HG03432 (cell line): ENCODE results near the gene OSTC.

Source experiments
- ATAC-seq: cut with Tn5 transposase; IDR thresholded peaks from one replicate; pipeline ENCODE4 v1.9.1; 2021; ENCODE audit warnings: mild to moderate bottlenecking, moderate library complexity; ENCODE audit not compliant: unreplicated experiment

The OSTC gene

GRCh38 chr4:108650212-108651013 is at the start of gene OSTC:
OSTC (plus strand) TSS chr4:108650599; CDS start chr4:108650656, 57 bp downstream.
- ATAC-seq: peak; percentile 94

GRCh38 chr4:108601106-108601505 is 49.3 kb upstream of the OSTC start:
- ATAC-seq: no peak

GRCh38 chr4:108601532-108601931 is 48.9 kb upstream of the OSTC start:
- no peak for ATAC-seq

DNA sequence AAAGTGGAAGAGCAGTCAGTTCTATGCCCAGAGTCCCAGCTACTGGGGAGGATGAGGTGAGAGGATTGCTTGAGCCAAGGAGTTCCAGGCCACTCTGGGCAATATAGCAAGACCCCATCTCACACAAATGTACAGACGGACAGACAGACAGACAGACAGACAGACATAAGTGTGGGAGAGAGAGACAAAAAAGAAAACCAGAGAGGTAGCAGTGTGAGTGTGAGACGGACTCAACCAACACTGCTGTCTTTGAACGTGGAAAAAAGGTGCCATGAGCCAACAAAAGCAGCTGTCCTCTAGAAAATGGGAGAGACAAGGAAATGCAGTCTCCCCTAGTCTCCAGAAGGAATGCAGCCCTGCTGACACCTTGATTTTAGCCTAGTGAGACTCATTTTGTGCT is 48.2 kb upstream of the OSTC start:
- ATAC-seq: no peak

GRCh38 chr4:108607079-108607815 is 43.2 kb upstream of the OSTC start:
- ATAC-seq: no peak

DNA sequence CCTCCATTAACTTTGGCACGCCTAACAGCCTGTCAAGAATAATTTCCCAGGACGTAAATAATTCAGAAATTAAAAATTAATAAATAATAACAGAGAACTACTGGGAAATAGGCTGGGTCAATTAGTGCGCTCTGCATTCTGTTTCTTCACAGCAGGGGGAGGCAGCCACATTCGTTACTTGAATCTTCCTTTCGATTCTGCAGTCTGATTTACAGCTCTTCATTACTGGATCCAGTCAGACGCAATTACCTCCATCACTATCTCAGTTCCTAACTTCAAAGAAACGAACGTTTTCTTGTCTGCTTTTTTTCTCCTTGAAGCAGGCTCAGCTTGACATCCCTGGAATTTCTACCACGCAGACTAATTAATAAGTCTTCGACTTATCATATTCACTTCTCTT is 39.0 kb upstream of the OSTC start:
- ATAC-seq: no peak

GRCh38 chr4:108612365-108612764 is 38.0 kb upstream of the OSTC start:
- no peak for ATAC-seq

DNA sequence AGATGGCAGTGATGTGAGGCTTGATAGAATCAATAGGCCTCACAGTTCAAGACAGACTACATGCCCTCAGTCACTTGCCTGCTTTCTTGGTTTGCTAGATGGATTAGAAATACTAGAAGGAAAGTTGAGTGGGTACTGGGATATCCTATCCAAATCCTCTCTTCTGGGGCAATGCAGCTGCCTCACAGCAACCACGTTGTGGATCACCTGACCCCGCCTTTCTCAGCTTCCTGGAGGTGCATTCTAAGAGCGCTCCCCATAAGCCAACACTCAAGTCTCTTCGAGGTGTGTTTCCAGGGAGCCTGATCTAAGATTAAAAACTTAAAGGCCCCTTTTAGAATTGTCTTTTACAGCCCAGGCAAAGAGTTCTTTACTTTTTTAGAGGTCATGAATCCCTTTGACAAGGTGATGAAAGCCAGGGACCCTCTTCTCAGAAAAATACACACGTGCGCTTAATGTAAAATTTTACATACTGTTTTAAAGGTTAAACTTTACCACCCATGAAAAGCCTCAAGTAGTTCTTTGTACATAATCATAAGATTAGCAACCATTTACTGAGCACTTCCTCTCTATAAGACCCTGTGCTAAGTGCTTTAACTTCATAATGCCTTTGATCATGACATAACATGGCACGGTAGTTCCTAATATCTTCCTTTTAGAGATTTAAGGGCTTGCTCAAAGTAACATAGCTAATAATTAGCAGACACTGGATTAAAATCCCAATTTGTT is 30.9 kb upstream of the OSTC start:
- ATAC-seq: peak; percentile 17

DNA sequence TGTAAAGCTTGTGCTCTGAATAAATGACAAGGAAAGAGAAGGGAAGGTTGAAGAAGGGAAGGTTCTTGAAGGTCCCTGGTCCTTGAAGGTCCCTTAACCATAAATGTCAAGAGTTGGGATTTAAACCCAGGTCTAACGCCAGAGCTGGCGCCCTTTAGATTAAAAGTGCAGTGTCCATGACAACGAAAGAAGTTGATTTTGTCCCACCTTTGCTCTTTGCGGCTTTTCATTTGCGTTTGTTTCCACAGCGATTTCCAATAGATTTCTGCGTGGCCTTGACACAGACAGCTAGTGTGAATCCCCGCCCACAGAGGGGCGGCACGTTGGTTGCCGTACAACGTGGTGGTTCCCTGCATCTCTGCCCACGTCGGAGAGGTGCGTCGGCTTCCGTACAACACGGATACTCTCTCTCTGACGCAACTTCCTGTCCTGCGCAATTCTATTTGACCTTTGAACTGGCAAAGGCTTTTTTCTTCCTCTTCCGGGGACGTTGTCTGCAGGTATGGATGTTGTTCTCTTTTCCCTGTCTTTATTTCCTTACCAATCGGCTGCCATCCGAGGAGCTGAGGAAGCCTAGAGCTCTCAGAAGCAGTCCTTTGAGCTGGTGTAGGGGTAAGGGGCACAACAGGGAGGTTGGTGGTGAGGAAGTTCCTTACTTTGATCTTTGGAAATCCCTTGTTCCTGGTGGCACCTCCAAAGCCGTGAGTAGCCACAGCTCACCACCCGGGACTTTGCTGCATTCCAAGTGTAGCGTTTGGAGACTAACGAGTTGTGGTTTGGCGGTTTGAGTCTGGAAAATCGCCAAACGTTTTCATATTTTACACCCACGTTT is 30.1 kb upstream of the OSTC start, which contains the start of gene RPL34:
Gene RPL34, plus strand, starts transcription at position 476 of the 832 bp plus-strand sequence. CDS start 1,384 bp downstream, outside the sequence.
- peak; percentile 100 for ATAC-seq

- no peak for ATAC-seq
These were observed 29.2 kb upstream of the OSTC start for GRCh38 chr4:108620933-108621905.

- ATAC-seq: no peak
These were observed 28.4 kb upstream of the OSTC start for GRCh38 chr4:108622022-108622421.

- ATAC-seq: no peak
These were observed 27.6 kb upstream of the OSTC start for GRCh38 chr4:108622828-108623227.

GRCh38 chr4:108624263-108625056 is 25.9 kb upstream of the OSTC start:
- ATAC-seq: no peak

- no peak for ATAC-seq
These were observed 24.3 kb upstream of the OSTC start for GRCh38 chr4:108626056-108626455.

- no peak for ATAC-seq
These were observed 22.0 kb upstream of the OSTC start for GRCh38 chr4:108628411-108628810.

DNA sequence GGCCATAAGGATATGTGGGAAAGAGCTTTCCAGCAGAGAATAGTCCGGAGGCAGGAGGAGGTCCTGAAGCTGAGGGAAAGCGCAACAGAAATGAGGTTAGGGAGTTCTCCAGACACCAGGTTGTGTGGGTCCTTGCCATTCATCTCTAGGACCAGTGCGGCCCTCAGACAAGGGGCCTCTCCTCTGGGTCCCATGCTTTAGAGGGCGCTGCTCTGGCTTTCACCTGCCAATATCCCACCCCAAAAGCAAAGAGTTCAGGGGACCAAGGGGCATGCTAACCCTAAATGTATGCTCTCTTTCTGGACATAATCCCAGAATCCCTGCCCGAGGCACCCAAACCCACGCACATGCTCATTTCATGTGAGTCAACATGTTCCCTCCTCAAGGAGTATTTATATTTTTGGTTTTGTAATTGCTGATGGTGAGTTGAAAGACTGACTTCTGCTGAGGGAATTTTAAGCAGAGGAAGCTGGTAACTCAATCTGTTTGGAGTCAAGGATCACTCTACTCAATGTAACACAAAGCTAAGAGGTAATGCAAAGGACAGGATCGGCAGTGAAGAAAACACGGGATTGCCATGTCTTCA is 15.2 kb upstream of the OSTC start:
- ATAC-seq: no peak

GRCh38 chr4:108636246-108636645 is 14.2 kb upstream of the OSTC start:
- no peak for ATAC-seq

GRCh38 chr4:108637856-108638255 is 12.5 kb upstream of the OSTC start:
- no peak for ATAC-seq
